IPS-18c (cell line): ENCODE data around the gene OR11A1.
"Not testable (repeated sequence)": the region's sequence is repeated elsewhere in the genome, so short reads cannot be mapped to it uniquely, and the experiment has no call there.

Source experiments
- H3K4me3 ChIP-seq: 2 replicates; pipeline ENCODE4 v1.7.0; 2013; ENCODE audit warnings: low read depth, mild to moderate bottlenecking, low read length, moderate library complexity; ENCODE audit not compliant: insufficient read depth
- H3K9me3 ChIP-seq: one replicate; pipeline ENCODE4 v1.6.1; 2013; ENCODE audit warnings: mild to moderate bottlenecking, low read length, moderate library complexity; ENCODE audit not compliant: control insufficient read depth, insufficient read depth

Gene OR11A1

GRCh38 chr6:29439006-29439405, 17.9 kb downstream of the OR11A1 start, which contains the start of gene OR10C1:
TSS of gene OR10C1 (plus strand) at chr6:29439306. CDS start at chr6:29440016, 710 bp downstream.
- no peak within 1 kb of the TSS for H3K4me3 ChIP-seq
- H3K9me3 ChIP-seq = no peaks in the 10 kb centered on the region

- not testable (repeated sequence) for H3K9me3 ChIP-seq, H3K4me3 ChIP-seq
These were observed 20.1 kb downstream of the OR11A1 start for GRCh38 chr6:29436730-29437129.

GRCh38 chr6:29426654-29427053, 30.2 kb downstream of the OR11A1 start:
- no peaks in the 10 kb centered on the region for H3K9me3 ChIP-seq
- H3K4me3 ChIP-seq = no peak overlapping the region

GRCh38 chr6:29425075-29425474, 31.8 kb downstream of the OR11A1 start:
- no peak overlapping the region for H3K4me3 ChIP-seq
- H3K9me3 ChIP-seq = no peaks in the 10 kb centered on the region

- Histone ChIP-seq H3K4me3 (no peak overlapping the region), H3K9me3 (no peaks in the 10 kb centered on the region)
These were observed 32.3 kb downstream of the OR11A1 start for GRCh38 chr6:29424575-29424974.

GRCh38 chr6:29424168-29424567, 32.7 kb downstream of the OR11A1 start:
- no peak overlapping the region for H3K4me3 ChIP-seq
- H3K9me3 ChIP-seq = no peaks in the 10 kb centered on the region

- Histone ChIP-seq H3K4me3 (no peak overlapping the region), H3K9me3 (no peaks in the 10 kb centered on the region)
These were observed 37.4 kb downstream of the OR11A1 start for GRCh38 chr6:29419516-29419915.

GRCh38 chr6:29414588-29414987, 42.3 kb downstream of the OR11A1 start, which contains the start of gene OR12D1:
TSS of gene OR12D1 (plus strand) at chr6:29414928.
- H3K4me3 ChIP-seq = no peak within 1 kb of the TSS
- peaks cover 2% of the 10 kb centered on the region for H3K9me3 ChIP-seq

GRCh38 chr6:29403801-29404200, 53.1 kb downstream of the OR11A1 start:
- Histone ChIP-seq H3K4me3 (no peak overlapping the region), H3K9me3 (no peaks in the 10 kb centered on the region)

GRCh38 chr6:29399525-29399924, 57.3 kb downstream of the OR11A1 start:
- Histone ChIP-seq H3K9me3 (no peaks in the 10 kb centered on the region), H3K4me3 (no peak overlapping the region)

GRCh38 chr6:29395331-29395730, 61.5 kb downstream of the OR11A1 start, which contains the start of gene OR12D2:
TSS of gene OR12D2 (plus strand) at chr6:29395631. CDS start at chr6:29396700, 1,069 bp downstream.
- Histone ChIP-seq H3K9me3 (no peaks in the 10 kb centered on the region), H3K4me3 (no peak within 1 kb of the TSS)

GRCh38 chr6:29388533-29388932, 68.3 kb downstream of the OR11A1 start:
- Histone ChIP-seq H3K4me3 (no peak overlapping the region), H3K9me3 (no peaks in the 10 kb centered on the region)

- Histone ChIP-seq H3K4me3 (no peak overlapping the region), H3K9me3 (no peaks in the 10 kb centered on the region)
These were observed 80.9 kb downstream of the OR11A1 start for GRCh38 chr6:29376003-29376402.
